ENCODE measurements around the gene PUM2.

The PUM2 gene

DNA sequence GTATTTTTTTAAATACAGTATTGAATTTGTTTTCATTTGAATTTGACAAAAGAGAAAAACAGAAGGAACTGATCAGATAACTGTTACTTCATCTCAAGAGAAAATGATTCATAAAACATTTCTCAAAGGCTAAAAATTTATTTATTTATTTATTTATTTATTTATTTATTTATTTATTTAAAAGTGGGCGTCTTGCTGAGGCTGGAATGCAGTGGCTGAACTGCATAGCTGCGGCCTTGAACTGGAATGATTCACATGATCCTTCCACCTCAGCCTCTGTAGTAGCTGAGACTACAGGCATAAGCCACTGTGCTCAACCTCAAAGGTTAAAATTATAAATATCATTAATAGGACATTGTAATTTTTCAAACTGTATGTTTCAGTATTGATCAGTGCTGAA, 4.5 kb upstream of the PUM2 start:
- Mint-ChIP-seq H3K4me3 (no peak overlapping the region), H3K27ac (no peak overlapping the region), H3K27me3 (no peaks in the 10 kb centered on the region), H3K9me3 (no peaks in the 10 kb centered on the region), H3K4me1 (no peaks in the 10 kb centered on the region)
- DNase-seq (no peak), ATAC-seq (no peak)

DNA sequence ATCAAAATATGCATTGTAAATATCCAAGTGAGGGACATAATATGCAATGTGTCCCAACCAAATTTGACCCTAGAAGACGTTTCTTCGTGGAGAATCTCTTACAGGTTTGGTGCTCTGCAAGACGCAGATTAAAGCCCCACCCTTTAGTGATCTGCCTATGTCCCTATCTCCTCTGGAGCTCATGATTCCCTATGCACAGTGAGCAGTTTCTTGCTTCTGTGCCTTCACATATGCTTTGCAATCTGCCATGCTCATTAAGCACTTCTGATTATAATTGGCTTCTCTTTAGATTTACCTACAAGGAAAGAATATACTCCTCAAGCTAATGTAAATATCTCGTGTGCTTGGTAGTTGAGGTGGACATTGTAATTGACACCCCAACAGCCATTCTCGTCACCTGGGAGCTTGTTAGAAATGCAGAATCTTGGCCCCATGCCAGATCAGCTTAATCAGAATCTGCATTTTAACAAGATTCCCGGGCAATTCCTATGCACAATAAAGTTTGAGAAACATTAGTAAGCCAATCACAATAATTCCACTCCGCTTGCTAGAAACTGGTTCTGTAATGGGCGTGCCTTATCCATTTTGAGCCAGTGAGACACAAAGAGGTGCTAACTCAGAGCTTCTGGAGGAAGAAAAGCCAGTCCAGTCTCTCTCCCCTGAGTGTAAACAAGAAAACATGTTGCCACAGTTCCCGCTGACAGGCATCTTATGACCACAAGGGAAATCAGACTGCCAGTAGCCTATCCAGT, 2.8 kb upstream of the PUM2 start:
- no peak for DNase-seq
- Mint-ChIP-seq H3K4me1 (peaks cover 4% of the 10 kb centered on the region), H3K27ac (no peak overlapping the region), H3K9me3 (no peaks in the 10 kb centered on the region), H3K27me3 (no peaks in the 10 kb centered on the region), H3K4me3 (no peak overlapping the region)
- no peak for ATAC-seq

DNA sequence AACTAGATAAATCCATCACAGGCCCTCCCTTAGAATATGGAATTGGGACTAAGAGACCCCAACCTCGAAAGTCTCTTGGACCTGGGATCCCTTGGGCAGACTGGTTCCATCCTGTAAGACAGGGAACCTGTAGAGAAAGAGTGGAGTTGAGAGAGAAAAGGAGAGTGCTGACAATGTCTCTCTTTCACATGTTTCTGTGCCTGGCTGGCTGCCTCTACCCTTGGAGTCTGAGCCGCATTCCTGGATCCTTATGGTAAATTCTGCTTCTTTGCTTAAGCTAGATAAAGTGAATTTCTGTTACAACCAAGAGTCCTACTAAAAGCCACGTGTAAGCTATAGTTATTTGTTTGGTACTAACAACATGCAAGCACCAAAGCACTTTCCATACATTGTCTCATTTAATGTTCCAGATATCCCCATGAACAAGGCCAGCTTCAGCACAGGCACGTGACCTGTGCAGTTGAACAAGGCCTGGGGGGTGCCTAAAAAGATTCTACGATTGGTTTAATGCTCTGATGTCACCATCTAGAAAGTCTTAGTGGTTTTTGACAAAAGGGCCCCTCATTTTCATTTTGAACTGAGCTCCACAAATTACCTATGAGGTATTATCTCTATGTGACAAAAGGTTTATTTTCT, 2.1 kb upstream of the PUM2 start:
- H3K9me3 Mint-ChIP-seq = no peaks in the 10 kb centered on the region
- H3K27me3 Mint-ChIP-seq = no peaks in the 10 kb centered on the region
- H3K4me1 Mint-ChIP-seq = peaks cover 7% of the 10 kb centered on the region
- no peak overlapping the region for H3K4me3 Mint-ChIP-seq
- ATAC-seq (no peak), DNase-seq (no peak)
- H3K27ac Mint-ChIP-seq = no peak overlapping the region

DNA sequence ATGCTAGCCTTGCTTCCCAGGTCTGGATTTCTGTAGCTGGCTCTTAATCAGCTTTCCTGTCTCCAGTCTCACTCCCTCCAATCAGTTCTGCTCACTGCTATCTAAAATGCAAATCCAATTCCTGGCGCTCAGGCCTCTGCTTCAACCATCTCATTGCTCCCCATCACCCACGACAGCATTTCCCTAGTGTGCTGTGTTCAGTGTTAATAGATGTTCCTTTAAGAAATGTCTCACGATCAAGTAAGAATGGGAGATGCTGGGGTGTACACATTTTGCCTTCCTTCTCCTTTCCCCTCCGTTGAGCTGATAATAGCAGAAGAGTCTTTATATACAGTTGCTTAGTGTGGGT, 1.6 kb upstream of the PUM2 start:
- H3K4me3 Mint-ChIP-seq = no peak overlapping the region
- H3K4me1 Mint-ChIP-seq = peaks cover 12% of the 10 kb centered on the region
- H3K27ac Mint-ChIP-seq = no peak overlapping the region
- no peaks in the 10 kb centered on the region for H3K9me3 Mint-ChIP-seq
- no peaks in the 10 kb centered on the region for H3K27me3 Mint-ChIP-seq
- DNase-seq = no peak
- no peak for ATAC-seq

DNA sequence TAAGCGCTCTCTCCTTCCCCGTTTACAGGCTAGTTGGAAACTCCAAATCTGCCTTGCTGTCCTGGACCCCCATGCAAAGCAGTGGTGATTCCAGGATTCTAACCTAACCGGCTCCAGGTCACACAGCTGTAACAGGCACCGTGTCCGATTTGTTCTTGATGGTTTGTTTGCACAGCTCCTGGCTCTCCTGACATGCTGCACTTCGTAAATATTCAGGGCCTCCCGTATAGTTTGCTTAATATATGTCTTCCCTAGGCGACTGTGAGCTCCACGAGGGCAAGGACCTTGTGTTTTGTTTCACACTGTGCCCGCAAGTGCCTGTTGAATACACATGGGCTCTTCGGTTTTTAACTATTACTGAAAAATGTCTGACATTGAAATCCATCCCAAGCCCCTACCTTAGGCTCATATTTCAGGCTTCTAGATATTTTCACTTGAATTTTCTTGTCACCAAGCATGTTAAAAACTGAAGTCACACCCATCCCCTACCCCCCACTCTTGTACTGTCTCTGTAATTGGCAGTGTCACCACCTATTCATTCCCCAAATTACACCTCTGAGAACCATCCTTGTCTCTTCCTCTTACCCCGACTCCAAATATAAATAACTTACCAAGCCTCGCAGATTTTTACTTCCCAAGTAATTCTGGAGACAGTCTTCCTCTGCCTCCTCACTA, 1.0 kb upstream of the PUM2 start:
- DNase-seq = no peak
- H3K27ac Mint-ChIP-seq = no peak overlapping the region
- no peak overlapping the region for H3K4me3 Mint-ChIP-seq
- peaks cover 17% of the 10 kb centered on the region for H3K4me1 Mint-ChIP-seq
- no peak for ATAC-seq
- no peaks in the 10 kb centered on the region for H3K9me3 Mint-ChIP-seq
- no peaks in the 10 kb centered on the region for H3K27me3 Mint-ChIP-seq

DNA sequence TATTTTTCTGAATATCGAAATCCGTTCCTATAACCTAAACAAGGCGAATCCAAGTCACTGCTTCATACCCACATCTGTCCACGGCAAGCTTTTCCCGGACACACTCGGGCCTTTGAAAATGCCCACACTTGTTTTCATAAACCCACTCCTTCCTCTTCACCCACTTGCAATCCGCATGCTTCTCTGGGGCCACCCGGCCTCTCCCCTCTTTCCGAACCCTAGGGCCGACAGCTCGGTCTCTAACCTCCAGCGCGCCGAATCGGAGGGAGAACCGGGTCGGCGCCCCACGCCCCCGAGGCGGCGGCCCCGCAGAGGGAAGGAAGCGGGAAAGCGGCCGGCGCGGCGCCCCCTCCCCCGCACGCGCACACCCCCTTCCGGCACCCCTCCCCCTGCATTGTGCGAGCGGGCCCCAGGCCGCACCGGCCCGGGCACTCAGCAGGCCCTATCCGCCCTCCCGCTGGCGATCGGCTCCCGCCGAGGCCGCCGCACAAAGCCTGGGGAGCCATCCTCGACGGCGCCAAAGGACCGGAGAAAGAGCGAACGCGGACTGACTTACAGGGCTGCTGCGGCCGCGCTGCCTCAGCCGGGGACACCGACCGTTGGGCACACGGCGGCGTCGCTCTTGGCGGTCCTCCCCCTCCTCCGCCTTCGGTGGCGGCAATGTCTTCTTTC, 467 bp downstream of the PUM2 start:
- peak; percentile 66 to 68 for DNase-seq
- ATAC-seq = peak; percentile 50
- Mint-ChIP-seq H3K4me3 (peak overlapping the region in 1 of 2 donors; percentile 93), H3K27me3 (no peaks in the 10 kb centered on the region), H3K27ac (peak overlapping the region; percentile 92 to 95), H3K4me1 (peaks cover 33% of the 10 kb centered on the region), H3K9me3 (no peaks in the 10 kb centered on the region)

DNA sequence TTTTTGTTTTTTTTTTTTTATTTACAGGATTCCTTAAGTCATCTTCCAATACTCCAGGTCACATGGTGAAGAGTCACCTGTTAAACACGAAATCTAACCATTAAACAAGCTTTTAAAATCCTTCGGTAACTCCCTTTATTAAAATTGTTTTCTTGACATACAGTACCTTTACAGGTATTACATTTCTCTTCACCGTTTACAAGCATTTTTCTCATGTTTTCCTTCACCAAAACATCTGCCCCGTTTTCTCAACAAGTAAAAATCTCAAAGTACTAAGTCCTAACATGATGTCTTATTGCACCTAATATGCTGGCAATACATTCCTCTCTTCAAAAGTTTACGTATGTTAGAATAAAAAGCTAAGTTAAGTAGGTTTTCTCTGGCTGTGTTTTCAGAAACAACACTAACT, 1.1 kb downstream of the PUM2 start:
- peak overlapping the region in 1 of 2 donors; percentile 93 for H3K4me3 Mint-ChIP-seq
- peaks cover 37% of the 10 kb centered on the region for H3K4me1 Mint-ChIP-seq
- peak overlapping the region; percentile 92 to 95 for H3K27ac Mint-ChIP-seq
- DNase-seq = no peak
- H3K27me3 Mint-ChIP-seq = no peaks in the 10 kb centered on the region
- no peaks in the 10 kb centered on the region for H3K9me3 Mint-ChIP-seq
- no peak for ATAC-seq

DNA sequence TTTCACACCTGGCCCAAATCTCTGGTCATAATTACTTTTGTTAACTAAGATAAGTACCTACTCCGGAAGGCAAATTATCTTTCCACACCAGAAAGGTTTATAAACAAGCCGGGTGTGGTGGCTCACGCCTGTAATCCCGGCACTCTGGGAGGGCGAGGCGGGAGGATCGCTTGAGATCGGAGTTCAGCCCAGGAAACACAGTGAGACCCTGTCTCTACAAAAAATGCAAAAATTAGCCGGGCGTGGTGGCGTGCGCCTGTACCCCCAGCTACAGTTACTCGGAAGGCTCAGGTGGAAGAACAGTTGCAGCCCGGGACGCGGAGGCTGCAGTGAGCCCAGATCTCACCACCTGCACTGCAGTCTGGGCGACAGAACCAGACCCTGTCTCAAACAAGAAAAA, 2.1 kb downstream of the PUM2 start:
- H3K4me3 Mint-ChIP-seq = peak overlapping the region in 1 of 2 donors; percentile 93
- peaks cover 47% of the 10 kb centered on the region for H3K4me1 Mint-ChIP-seq
- H3K27me3 Mint-ChIP-seq = no peaks in the 10 kb centered on the region
- H3K9me3 Mint-ChIP-seq = no peaks in the 10 kb centered on the region
- DNase-seq = no peak
- H3K27ac Mint-ChIP-seq = peak overlapping the region; percentile 57 to 94
- no peak for ATAC-seq

DNA sequence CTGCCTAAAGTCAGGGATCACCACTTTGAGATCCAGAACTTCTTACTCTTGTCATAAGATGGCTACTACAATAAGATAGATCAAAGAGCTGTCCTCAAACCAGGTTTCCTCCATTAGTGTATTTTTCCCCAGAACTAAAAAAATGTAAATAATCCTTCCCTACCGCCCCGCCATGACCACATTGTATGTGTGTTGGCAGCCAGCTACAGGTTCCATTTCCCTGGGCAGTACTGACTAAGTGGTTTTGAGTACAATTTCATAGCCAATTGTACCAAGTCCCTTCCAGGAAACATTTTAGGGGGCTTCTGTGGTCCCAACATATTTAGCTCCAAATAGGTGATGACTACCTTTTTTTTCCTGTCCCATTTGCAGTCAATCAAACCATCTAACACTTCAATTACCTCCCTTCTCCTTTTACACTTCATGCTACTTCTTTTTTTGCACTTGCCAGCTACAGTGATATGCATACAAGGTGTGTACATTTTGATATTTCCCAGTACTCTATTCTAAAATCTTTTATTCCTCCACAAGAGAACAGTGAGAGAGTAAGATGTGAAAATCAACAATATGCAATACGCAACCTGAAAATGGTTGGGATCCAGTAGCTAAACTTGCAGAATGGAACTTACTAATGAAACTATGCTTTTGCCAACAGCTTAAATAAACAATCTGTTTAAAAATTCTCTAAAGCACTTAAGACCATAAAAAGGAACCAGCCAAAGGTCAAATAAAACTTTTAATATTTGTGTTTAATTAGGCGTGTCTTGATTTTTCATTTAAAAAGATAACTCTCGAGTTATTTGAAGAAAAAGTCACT, 3.9 kb downstream of the PUM2 start:
- H3K27ac Mint-ChIP-seq = no peak overlapping the region
- no peaks in the 10 kb centered on the region for H3K9me3 Mint-ChIP-seq
- peaks cover 55% of the 10 kb centered on the region for H3K4me1 Mint-ChIP-seq
- ATAC-seq (no peak), DNase-seq (no peak)
- H3K27me3 Mint-ChIP-seq = no peaks in the 10 kb centered on the region
- peak overlapping the region; percentile 38 to 53 for H3K4me3 Mint-ChIP-seq

DNA sequence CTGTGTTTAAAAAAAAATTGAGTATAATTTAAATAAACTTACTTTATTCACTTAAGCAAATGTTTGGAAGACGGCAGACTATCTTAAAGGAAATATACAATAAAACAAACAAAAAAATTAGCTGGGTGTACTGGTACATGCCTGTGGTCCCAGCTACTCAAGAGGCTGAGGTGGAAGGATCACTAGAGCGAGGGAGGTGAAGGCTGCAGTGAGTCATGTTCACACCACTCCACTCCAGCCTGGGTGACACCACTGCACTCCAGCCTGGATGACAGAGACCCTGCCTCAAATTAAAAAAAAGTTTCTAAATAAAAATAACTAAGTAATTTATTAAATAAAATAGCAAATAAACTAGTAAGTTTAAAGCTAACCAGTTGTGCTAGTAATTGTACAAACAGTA, 7.5 kb downstream of the PUM2 start:
- Mint-ChIP-seq H3K9me3 (no peaks in the 10 kb centered on the region), H3K27ac (no peak overlapping the region), H3K4me1 (peaks cover 82% of the 10 kb centered on the region), H3K4me3 (no peak overlapping the region), H3K27me3 (no peaks in the 10 kb centered on the region)
- ATAC-seq (peak; percentile 70), DNase-seq (no peak)

DNA sequence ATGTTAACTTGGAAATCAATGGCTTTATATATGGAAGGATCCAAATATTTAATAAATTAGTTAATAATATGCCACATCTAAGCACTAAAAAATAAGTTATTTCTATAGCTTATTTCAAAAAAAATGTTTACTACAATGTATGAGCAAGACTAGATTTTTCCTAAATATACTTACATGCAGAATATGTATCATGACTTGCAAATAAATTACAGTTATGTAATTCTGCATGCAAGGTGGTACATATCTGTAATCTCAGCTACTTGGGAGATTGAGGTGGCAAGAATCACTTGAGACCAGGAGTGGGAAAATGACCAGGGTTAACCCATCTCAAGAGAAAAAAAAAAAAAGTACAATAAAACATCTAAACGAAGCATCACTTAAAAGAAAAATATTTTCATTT, 11.6 kb downstream of the PUM2 start:
- H3K9me3 Mint-ChIP-seq = no peaks in the 10 kb centered on the region
- H3K4me1 Mint-ChIP-seq = peaks cover 83% of the 10 kb centered on the region
- ATAC-seq = no peak
- no peak for DNase-seq
- H3K27me3 Mint-ChIP-seq = no peaks in the 10 kb centered on the region
- H3K27ac Mint-ChIP-seq = peak overlapping the region in 1 of 2 donors; percentile 72
- H3K4me3 Mint-ChIP-seq = peak overlapping the region in 1 of 2 donors; percentile 32

DNA sequence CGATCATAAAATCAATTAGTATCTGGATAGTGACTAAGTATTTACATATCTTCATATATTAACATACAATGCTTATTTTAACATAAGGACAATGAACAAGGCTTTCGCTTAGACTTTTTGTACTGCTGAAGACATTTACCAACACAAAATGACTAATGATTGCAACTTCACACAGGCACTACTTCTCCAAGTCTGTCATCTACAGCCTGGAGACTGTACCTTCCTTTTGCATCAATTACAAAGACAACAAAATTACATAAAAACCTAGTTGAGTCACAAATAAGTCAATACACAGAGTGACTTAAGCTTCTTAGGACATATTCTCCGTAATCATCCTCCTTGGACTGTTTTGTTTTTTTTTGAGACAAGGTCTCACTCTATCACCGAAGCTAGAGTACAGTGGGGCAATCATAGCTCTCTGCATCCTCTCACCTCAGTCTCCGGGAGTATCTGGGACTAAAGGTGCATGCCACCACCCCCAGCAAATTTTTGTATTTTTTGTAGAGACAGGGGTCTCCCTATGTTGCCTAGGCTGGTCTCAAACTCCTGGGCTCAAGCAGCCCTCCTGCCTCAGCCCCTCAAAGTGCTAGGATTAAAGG, 15.9 kb downstream of the PUM2 start:
- Mint-ChIP-seq H3K27me3 (no peaks in the 10 kb centered on the region), H3K27ac (no peak overlapping the region), H3K9me3 (peaks cover 10 to 15% of the 10 kb centered on the region in 2 donors), H3K4me1 (peaks cover 91% of the 10 kb centered on the region), H3K4me3 (peak overlapping the region in 1 of 2 donors; percentile 56)
- DNase-seq (no peak), ATAC-seq (no peak)

DNA sequence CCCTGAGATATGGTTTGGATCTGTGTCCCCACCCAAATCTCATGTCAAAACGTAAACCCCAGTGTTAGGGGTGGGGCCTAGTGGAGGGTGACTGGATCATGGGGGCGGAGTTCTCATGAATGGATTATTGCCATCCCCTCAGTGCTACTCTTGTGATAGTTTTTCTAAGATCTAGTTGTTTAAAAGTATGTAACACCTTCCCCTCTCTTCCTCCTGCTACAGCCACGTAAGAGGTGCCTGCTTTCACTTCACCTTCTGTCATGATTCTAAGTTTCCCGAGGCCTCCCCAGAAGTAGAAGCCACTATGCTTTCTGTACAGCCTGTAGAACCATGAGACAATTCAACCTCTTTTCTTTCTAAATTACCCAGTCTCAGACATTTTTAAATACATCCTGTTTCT, 16.9 kb downstream of the PUM2 start:
- ATAC-seq = no peak
- peaks cover 10 to 15% of the 10 kb centered on the region in 2 donors for H3K9me3 Mint-ChIP-seq
- H3K27me3 Mint-ChIP-seq = no peaks in the 10 kb centered on the region
- no peak overlapping the region for H3K4me3 Mint-ChIP-seq
- no peak for DNase-seq
- peaks cover 92% of the 10 kb centered on the region for H3K4me1 Mint-ChIP-seq
- H3K27ac Mint-ChIP-seq = peak overlapping the region; percentile 58 to 90

DNA sequence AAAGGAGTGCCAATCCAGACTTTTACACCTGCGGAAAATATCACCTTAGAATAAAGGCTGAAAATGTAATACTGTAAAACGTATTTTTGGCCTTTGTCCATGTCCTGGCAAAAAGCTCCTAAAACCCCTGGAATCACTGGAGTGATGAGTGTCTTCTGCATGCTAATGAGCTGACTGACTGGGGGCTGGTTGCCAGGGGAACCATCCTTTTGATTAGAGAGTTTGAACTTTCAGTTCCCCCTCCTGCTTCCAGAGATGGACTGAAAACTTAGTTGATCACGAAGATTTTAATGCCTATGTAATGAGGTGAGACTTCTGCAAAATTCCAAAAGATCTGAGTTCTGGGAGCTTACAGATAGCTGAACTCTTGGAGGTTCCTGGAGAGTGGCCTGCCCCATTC, 20.5 kb downstream of the PUM2 start:
- ATAC-seq (no peak), DNase-seq (no peak)
- no peaks in the 10 kb centered on the region for H3K27me3 Mint-ChIP-seq

DNA sequence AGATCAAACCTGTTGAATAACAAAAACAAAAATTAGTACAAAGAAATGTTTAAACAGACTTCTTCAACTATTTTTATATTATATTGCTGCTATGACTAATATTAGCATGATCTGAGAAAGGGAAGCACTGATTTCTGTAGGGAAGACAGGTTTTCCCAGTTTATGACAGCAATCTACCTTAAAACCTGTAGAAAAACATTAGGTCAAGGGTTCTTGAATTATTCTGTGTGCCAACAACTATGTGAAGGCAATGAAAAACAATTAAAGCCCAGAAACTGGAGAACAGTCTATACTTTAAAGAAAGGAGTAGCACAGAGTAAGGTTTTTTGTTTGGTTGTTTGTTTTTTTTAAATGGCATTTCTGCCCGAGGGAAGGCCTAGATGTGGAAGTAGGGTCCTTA, 23.3 kb downstream of the PUM2 start:
- no peak for DNase-seq
- Mint-ChIP-seq H3K27ac (peak overlapping the region; percentile 57 to 63), H3K27me3 (no peaks in the 10 kb centered on the region), H3K4me3 (no peak overlapping the region), H3K9me3 (peaks cover 10 to 15% of the 10 kb centered on the region in 2 donors), H3K4me1 (peaks cover 86% of the 10 kb centered on the region)
- no peak for ATAC-seq

More for the DNA sequence above, 20.5 kb downstream of the PUM2 start:
- H3K4me1 Mint-ChIP-seq = peaks cover 84% of the 10 kb centered on the region
- H3K27ac Mint-ChIP-seq = no peak overlapping the region
- H3K4me3 Mint-ChIP-seq = no peak overlapping the region
- peaks cover 10 to 15% of the 10 kb centered on the region in 2 donors for H3K9me3 Mint-ChIP-seq

Data from stimulated activated naive CD8-positive, alpha-beta T cell treated with anti-CD3 and anti-CD28 coated beads, Interleukin-15, amount 100 ng/mL, for 72 hours (primary cell).